Measurements from ENCODE around the gene ADGRV1.
A peak's percentile ranks its signal among the peaks of the same experiment; 100 is the strongest.

The ADGRV1 gene

GRCh38 chr5:91141642-91142041, 583.0 kb downstream of the ADGRV1 start:
- no peak for DNase-seq (ENCODE audit: low spot score)

- no peak for DNase-seq (ENCODE audit: low spot score)
Observed at GRCh38 chr5:91142386-91142785, 583.8 kb downstream of the ADGRV1 start.

GRCh38 chr5:91142819-91143218, 584.2 kb downstream of the ADGRV1 start:
- DNase-seq (ENCODE audit: low spot score): no peak

- no peak for DNase-seq (ENCODE audit: low spot score)
Observed at GRCh38 chr5:91143840-91144239, 585.2 kb downstream of the ADGRV1 start.

GRCh38 chr5:91144491-91145332, 586.1 kb downstream of the ADGRV1 start:
- no peak for DNase-seq (ENCODE audit: low spot score)

GRCh38 chr5:91145333-91145620, 586.7 kb downstream of the ADGRV1 start:
- no peak for DNase-seq (ENCODE audit: low spot score)

GRCh38 chr5:91146230-91146629, 587.6 kb downstream of the ADGRV1 start:
- no peak for DNase-seq (ENCODE audit: low spot score)

GRCh38 chr5:91146905-91147600, 588.5 kb downstream of the ADGRV1 start:
- no peak for DNase-seq (ENCODE audit: low spot score)

GRCh38 chr5:91150234-91150633, 591.6 kb downstream of the ADGRV1 start:
- no peak for DNase-seq (ENCODE audit: low spot score)

- DNase-seq (ENCODE audit: low spot score): no peak
Observed at GRCh38 chr5:91150636-91151035, 592.0 kb downstream of the ADGRV1 start.

GRCh38 chr5:91151947-91152346, 593.4 kb downstream of the ADGRV1 start:
- DNase-seq (ENCODE audit: low spot score): no peak

GRCh38 chr5:91154338-91154737, 595.7 kb downstream of the ADGRV1 start:
- no peak for DNase-seq (ENCODE audit: low spot score)

- no peak for DNase-seq (ENCODE audit: low spot score)
Observed at GRCh38 chr5:91155274-91155673, 596.7 kb downstream of the ADGRV1 start.

GRCh38 chr5:91156242-91156641, 597.6 kb downstream of the ADGRV1 start:
- DNase-seq (ENCODE audit: low spot score): no peak

- DNase-seq (ENCODE audit: low spot score): no peak
Observed at GRCh38 chr5:91158011-91158410, 599.4 kb downstream of the ADGRV1 start.

GRCh38 chr5:91159647-91160046, 601.0 kb downstream of the ADGRV1 start:
- no peak for DNase-seq (ENCODE audit: low spot score)

GRCh38 chr5:91160714-91161285, 602.2 kb downstream of the ADGRV1 start:
- DNase-seq (ENCODE audit: low spot score): no peak

- peak; percentile 54 for DNase-seq (ENCODE audit: low spot score)
Observed at GRCh38 chr5:91162534-91163381, 604.2 kb downstream of the ADGRV1 start.

- no peak for DNase-seq (ENCODE audit: low spot score)
Observed at GRCh38 chr5:91164424-91164823, 605.8 kb downstream of the ADGRV1 start.

- no peak for DNase-seq (ENCODE audit: low spot score)
Observed at GRCh38 chr5:91166059-91166807, 607.6 kb downstream of the ADGRV1 start.

- no peak for DNase-seq (ENCODE audit: low spot score)
Observed at GRCh38 chr5:91168859-91169258, 610.3 kb downstream of the ADGRV1 start.

- DNase-seq (ENCODE audit: low spot score): no peak
Observed at GRCh38 chr5:91170266-91170665, 611.7 kb downstream of the ADGRV1 start.

Data from CD4-positive, alpha-beta T cell treated with Interleukin-15 for 4 hours (primary cell).